Measurements from ENCODE around the gene NLRC5. TPM values are rescaled to one million over a fixed set of nuclear protein-coding genes. Genes with fewer than 3 reads are reported as not detected.

The NLRC5 gene
- total and polyA plus RNA-seq, 9 of the 15 experiments (the other 6 are each of a cell fraction or from before 2014, with no cell fraction given) = 0.59 to 0.71 TPM; not detected in 7

DNA sequence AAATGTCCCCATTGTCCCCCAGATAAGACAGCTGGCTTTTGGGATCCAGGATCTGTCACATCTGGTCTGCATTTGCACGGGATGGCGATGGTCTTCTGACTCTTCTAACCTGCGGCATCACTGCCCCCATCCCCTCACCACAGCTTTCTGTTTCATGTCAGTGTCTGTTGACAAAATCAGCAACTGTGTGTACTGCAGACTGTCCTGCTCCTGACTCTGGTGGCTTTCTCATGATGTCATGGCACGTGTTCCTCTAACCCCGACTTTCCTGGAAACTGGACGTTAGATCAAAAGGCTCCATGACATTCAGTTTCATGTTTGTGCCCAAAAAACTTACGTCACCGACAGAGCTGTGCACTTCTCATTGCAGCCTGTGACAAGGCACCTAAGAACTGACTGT, 73.0 kb downstream of the NLRC5 start (continued):
- TF ChIP-seq, protein P1, sequence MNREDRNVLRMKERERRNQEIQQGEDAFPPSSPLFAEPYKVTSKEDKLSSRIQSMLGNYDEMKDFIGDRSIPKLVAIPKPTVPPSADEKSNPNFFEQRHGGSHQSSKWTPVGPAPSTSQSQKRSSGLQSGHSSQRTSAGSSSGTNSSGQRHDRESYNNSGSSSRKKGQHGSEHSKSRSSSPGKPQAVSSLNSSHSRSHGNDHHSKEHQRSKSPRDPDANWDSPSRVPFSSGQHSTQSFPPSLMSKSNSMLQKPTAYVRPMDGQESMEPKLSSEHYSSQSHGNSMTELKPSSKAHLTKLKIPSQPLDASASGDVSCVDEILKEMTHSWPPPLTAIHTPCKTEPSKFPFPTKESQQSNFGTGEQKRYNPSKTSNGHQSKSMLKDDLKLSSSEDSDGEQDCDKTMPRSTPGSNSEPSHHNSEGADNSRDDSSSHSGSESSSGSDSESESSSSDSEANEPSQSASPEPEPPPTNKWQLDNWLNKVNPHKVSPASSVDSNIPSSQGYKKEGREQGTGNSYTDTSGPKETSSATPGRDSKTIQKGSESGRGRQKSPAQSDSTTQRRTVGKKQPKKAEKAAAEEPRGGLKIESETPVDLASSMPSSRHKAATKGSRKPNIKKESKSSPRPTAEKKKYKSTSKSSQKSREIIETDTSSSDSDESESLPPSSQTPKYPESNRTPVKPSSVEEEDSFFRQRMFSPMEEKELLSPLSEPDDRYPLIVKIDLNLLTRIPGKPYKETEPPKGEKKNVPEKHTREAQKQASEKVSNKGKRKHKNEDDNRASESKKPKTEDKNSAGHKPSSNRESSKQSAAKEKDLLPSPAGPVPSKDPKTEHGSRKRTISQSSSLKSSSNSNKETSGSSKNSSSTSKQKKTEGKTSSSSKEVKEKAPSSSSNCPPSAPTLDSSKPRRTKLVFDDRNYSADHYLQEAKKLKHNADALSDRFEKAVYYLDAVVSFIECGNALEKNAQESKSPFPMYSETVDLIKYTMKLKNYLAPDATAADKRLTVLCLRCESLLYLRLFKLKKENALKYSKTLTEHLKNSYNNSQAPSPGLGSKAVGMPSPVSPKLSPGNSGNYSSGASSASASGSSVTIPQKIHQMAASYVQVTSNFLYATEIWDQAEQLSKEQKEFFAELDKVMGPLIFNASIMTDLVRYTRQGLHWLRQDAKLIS (CRISPR knock-in tag; IDR thresholded peaks at IDR 0.05) = no peak
- TF ChIP-seq NFIC (IDR thresholded peaks at IDR 0.05) (no peak), TEAD4 (IDR thresholded peaks at IDR 0.05; ENCODE audit: low read length) (no peak), TEAD4 (CRISPR knock-in tag; IDR thresholded peaks at IDR 0.05; ENCODE audit: borderline replicate concordance) (no peak), NFATC3 (IDR thresholded peaks at IDR 0.05) (no peak), RHOXF2B (CRISPR knock-in tag; conservative IDR thresholded peaks at IDR 0.05) (no peak), C11orf30 (IDR thresholded peaks at IDR 0.05; ENCODE audit: low read depth) (no peak), HDAC2 (IDR thresholded peaks at IDR 0.05) (no peak), ZNF699 (CRISPR knock-in tag; IDR thresholded peaks at IDR 0.05; ENCODE audit: insufficient replicate concordance) (no peak), ZNF589 (CRISPR knock-in tag; IDR thresholded peaks at IDR 0.05; ENCODE audit: low read depth) (peak; percentile 2; the same call in 1 of the 2 replicates), SIRT6 (IDR thresholded peaks at IDR 0.05; ENCODE audit: low read depth, low read length) (no peak), RBM39 (optimal IDR thresholded peaks at IDR 0.05; ENCODE audit: low read depth, low read length) (no peak), MEIS2 (IDR thresholded peaks at IDR 0.05; ENCODE audit: partially characterized antibody) (peak; percentile 55), ELF1 (tag; IDR thresholded peaks at IDR 0.05) (no peak), MTA3 (IDR thresholded peaks at IDR 0.05; ENCODE audit: borderline replicate concordance) (peak; percentile 53), XRCC3 (IDR thresholded peaks at IDR 0.05) (no peak), PCBP2 (IDR thresholded peaks at IDR 0.05; ENCODE audit: low read depth, low read length, poor library complexity, severe bottlenecking) (no peak), NCOA1 (IDR thresholded peaks at IDR 0.05; ENCODE audit: low read depth) (0 out of 2 replicates have a peak, but pooled peaks have one; percentile 26), ZNF324 (CRISPR knock-in tag; IDR thresholded peaks at IDR 0.05) (no peak)
- TF ChIP-seq, protein P2, sequence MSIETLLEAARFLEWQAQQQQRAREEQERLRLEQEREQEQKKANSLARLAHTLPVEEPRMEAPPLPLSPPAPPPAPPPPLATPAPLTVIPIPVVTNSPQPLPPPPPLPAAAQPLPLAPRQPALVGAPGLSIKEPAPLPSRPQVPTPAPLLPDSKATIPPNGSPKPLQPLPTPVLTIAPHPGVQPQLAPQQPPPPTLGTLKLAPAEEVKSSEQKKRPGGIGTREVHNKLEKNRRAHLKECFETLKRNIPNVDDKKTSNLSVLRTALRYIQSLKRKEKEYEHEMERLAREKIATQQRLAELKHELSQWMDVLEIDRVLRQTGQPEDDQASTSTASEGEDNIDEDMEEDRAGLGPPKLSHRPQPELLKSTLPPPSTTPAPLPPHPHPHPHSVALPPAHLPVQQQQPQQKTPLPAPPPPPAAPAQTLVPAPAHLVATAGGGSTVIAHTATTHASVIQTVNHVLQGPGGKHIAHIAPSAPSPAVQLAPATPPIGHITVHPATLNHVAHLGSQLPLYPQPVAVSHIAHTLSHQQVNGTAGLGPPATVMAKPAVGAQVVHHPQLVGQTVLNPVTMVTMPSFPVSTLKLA (conservative IDR thresholded peaks at IDR 0.05) = peak; percentile 72 to 81
- TF ChIP-seq, protein P3, sequence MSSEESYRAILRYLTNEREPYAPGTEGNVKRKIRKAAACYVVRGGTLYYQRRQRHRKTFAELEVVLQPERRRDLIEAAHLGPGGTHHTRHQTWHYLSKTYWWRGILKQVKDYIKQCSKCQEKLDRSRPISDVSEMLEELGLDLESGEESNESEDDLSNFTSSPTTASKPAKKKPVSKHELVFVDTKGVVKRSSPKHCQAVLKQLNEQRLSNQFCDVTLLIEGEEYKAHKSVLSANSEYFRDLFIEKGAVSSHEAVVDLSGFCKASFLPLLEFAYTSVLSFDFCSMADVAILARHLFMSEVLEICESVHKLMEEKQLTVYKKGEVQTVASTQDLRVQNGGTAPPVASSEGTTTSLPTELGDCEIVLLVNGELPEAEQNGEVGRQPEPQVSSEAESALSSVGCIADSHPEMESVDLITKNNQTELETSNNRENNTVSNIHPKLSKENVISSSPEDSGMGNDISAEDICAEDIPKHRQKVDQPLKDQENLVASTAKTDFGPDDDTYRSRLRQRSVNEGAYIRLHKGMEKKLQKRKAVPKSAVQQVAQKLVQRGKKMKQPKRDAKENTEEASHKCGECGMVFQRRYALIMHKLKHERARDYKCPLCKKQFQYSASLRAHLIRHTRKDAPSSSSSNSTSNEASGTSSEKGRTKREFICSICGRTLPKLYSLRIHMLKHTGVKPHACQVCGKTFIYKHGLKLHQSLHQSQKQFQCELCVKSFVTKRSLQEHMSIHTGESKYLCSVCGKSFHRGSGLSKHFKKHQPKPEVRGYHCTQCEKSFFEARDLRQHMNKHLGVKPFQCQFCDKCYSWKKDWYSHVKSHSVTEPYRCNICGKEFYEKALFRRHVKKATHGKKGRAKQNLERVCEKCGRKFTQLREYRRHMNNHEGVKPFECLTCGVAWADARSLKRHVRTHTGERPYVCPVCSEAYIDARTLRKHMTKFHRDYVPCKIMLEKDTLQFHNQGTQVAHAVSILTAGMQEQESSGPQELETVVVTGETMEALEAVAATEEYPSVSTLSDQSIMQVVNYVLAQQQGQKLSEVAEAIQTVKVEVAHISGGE (CRISPR knock-in tag; IDR thresholded peaks at IDR 0.05) = no peak
